Kidney (tissue), 14 donors: ENCODE results near the gene PLXNA1. TPM values are rescaled to one million over a fixed set of nuclear protein-coding genes. Genes with fewer than 3 reads are reported as not detected.

Experiments
- DNase-seq, 5 donors: peaks; one replicate each; pipeline ENCODE4 v3.0.0-alpha.2; 2013 to 2020
- FAIRE-seq: peaks from 2 replicates; lab custom pipeline; 2012; peaks lifted over from hg19 to GRCh38; lab: Jason Lieb, UNC
- H3K27ac ChIP-seq, 2 donors: one replicate each; pipeline ENCODE4 v1.7.0; 2013; ENCODE audit warnings: low read depth in 2 of 2, low read length in 2 of 2, inconsistent platforms in 1 of 2
- H3K27me3 ChIP-seq: one replicate; pipeline ENCODE4 v1.7.1; 2013; ENCODE audit warnings: low read length, inconsistent platforms; ENCODE audit not compliant: control insufficient read depth, insufficient read depth
- H3K36me3 ChIP-seq, 3 donors: one replicate each; pipeline versions ENCODE4 v1.7.0 to v1.7.1; 2013; ENCODE audit warnings: low read length in 3 of 3, control low read depth in 1 of 3, inconsistent platforms in 1 of 3; ENCODE audit not compliant: insufficient read depth in 3 of 3, control insufficient read depth in 2 of 3
- H3K4me1 ChIP-seq, 3 donors: one replicate each; pipeline versions ENCODE4 v1.7.0 to v1.7.1; 2013; ENCODE audit warnings: low read length in 3 of 3, inconsistent platforms in 1 of 3, low read depth in 1 of 3; ENCODE audit not compliant: control insufficient read depth in 2 of 3, insufficient read depth in 2 of 3
- H3K4me3 ChIP-seq, 3 donors: one replicate each; pipeline versions ENCODE4 v1.7.0 to v1.8.1; 2013; ENCODE audit warnings: low read length in 3 of 3, control low read depth in 1 of 3, inconsistent platforms in 1 of 3
- H3K9ac ChIP-seq, 3 donors: one replicate each; pipeline versions ENCODE4 v1.7.0 to v1.7.1; 2013; ENCODE audit warnings: low read length in 3 of 3, control low read depth in 1 of 3, inconsistent platforms in 1 of 3
- H3K9me3 ChIP-seq, 3 donors: one replicate each; pipeline versions ENCODE4 v1.7.0 to v1.7.1; 2013; ENCODE audit warnings: low read length in 3 of 3, control low read depth in 1 of 3, inconsistent platforms in 1 of 3; ENCODE audit not compliant: control insufficient read depth in 2 of 3, insufficient read depth in 1 of 3
- intact Hi-C: fragments of 100-400 bp; cut with DNase I; formaldehyde crosslinking; loops from one replicate; pipeline ENCODE4 v1.11.1; 2022
- polyA plus RNA-seq: library from polyadenylated mRNA; stranded (reverse); fragments of 350-450 nt; fragmentation: Illumina TruSeq; extraction: RNeasy Lipid Tissue Mini Kit (QIAGEN cat#74804); gene quantifications from one replicate; pipeline ENCODE4 v1.2.3, GENCODE V29; 2014; ENCODE audit warnings: low read depth, low replicate concordance; ENCODE audit not compliant: insufficient read depth
- total RNA-seq: library from RNA; stranded (reverse); fragmentation: NEBNext Ultra II Directional; extraction: Animal tissue kit (Norgen Biotek cat#: 25700); gene quantifications from one replicate; pipeline ENCODE4 v1.2.1, GENCODE V29; 2021
- TF ChIP-seq, protein P1 (sequence below): IDR thresholded peaks from 3 replicates; pipeline ENCODE4 v1.5.1; 2012; ENCODE audit warnings: mild to moderate bottlenecking, moderate library complexity, borderline replicate concordance; ENCODE audit not compliant: insufficient read depth; ENCODE audit errors: extremely low read depth
- donor health status: control.
- donor health status: control.
- donor health status: control.
- donor health status: control.
- donor health status: control.
- donor health status: DM: yes; HTN: yes; CAD: no.
- donor health status: Normal renal cell carcinoma (clear cell type).

The PLXNA1 gene
- total and polyA plus RNA-seq, 2 donors from 2014 or later: 5.3 to 29.0 TPM

GRCh38 chr3:127018306-127018828 is 35.5 kb downstream of the PLXNA1 start:
- TF ChIP-seq, protein P1, sequence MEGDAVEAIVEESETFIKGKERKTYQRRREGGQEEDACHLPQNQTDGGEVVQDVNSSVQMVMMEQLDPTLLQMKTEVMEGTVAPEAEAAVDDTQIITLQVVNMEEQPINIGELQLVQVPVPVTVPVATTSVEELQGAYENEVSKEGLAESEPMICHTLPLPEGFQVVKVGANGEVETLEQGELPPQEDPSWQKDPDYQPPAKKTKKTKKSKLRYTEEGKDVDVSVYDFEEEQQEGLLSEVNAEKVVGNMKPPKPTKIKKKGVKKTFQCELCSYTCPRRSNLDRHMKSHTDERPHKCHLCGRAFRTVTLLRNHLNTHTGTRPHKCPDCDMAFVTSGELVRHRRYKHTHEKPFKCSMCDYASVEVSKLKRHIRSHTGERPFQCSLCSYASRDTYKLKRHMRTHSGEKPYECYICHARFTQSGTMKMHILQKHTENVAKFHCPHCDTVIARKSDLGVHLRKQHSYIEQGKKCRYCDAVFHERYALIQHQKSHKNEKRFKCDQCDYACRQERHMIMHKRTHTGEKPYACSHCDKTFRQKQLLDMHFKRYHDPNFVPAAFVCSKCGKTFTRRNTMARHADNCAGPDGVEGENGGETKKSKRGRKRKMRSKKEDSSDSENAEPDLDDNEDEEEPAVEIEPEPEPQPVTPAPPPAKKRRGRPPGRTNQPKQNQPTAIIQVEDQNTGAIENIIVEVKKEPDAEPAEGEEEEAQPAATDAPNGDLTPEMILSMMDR: no peak
- H3K27me3 ChIP-seq: no peaks in the 10 kb centered on the region
- FAIRE-seq (no peak), DNase-seq (no peak)
- intact Hi-C loops: no loop called here
- H3K9me3 ChIP-seq: no peaks in the 10 kb centered on the region
- no peak overlapping the region for H3K9ac ChIP-seq
- H3K36me3 ChIP-seq: peaks cover 0 to 23% (median 5%) of the 10 kb centered on the region in 3 donors
- H3K4me1 ChIP-seq: no peaks in the 10 kb centered on the region
- H3K4me3 ChIP-seq: no peak overlapping the region
- H3K27ac ChIP-seq: no peak overlapping the region

- TF ChIP-seq, protein P1: no peak
- FAIRE-seq: no peak
- H3K4me1 ChIP-seq: no peaks in the 10 kb centered on the region
- no peaks in the 10 kb centered on the region for H3K27me3 ChIP-seq
- intact Hi-C loops: no loop called here
- no peak overlapping the region for H3K27ac ChIP-seq
- no peak for DNase-seq
- H3K4me3 ChIP-seq: no peak overlapping the region
- H3K9ac ChIP-seq: no peak overlapping the region
- peaks cover 0 to 23% (median 5%) of the 10 kb centered on the region in 3 donors for H3K36me3 ChIP-seq
- H3K9me3 ChIP-seq: no peaks in the 10 kb centered on the region
Measured at GRCh38 chr3:127019449-127019848, 36.5 kb downstream of the PLXNA1 start.

- FAIRE-seq (no peak), DNase-seq (no peak)
- Histone ChIP-seq H3K4me3 (no peak overlapping the region), H3K36me3 (peaks cover 0 to 23% (median 5%) of the 10 kb centered on the region in 3 donors), H3K27me3 (no peaks in the 10 kb centered on the region), H3K9ac (no peak overlapping the region), H3K27ac (no peak overlapping the region), H3K4me1 (no peaks in the 10 kb centered on the region), H3K9me3 (no peaks in the 10 kb centered on the region)
- TF ChIP-seq, protein P1: no peak
- intact Hi-C loops: no loop called here
Measured at GRCh38 chr3:127020543-127020942, 37.6 kb downstream of the PLXNA1 start.

DNA sequence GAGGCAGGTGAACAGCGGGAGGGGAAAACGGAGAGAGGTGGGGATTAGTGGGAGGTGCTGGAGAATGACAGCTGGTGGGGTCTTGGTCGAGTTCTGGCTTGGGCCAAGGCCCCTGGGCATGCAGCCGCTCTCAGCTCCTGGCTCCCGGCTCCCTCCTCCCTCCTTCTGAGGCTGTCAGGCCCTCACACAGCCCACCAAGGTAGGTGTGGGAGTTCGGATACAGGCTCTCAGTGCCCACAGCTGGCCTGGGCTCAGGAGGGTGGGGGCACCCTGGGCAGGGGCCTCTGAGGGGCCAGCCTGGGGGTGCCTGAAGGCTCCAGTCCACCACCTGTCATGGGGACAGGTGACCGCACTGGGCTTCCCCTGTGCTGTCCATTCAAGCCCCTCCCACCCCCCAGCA is 39.9 kb downstream of the PLXNA1 start:
- TF ChIP-seq, protein P1: no peak
- no peak for DNase-seq
- no peaks in the 10 kb centered on the region for H3K9me3 ChIP-seq
- no peaks in the 10 kb centered on the region for H3K27me3 ChIP-seq
- H3K36me3 ChIP-seq: peaks cover 0 to 19% (median 5%) of the 10 kb centered on the region in 3 donors
- no peaks in the 10 kb centered on the region for H3K4me1 ChIP-seq
- intact Hi-C loops: no loop called here
- FAIRE-seq: no peak
- no peak overlapping the region for H3K9ac ChIP-seq
- no peak overlapping the region for H3K27ac ChIP-seq
- H3K4me3 ChIP-seq: no peak overlapping the region
